Mononuclear cell (primary cell): ENCODE results near the gene TMEM250. TPM values are rescaled to one million over a fixed set of nuclear protein-coding genes. Genes with fewer than 3 reads are reported as not detected.

Experiments used
- H3K27me3 ChIP-seq: 2 replicates; pipeline ENCODE4 v1.6.0; 2011; ENCODE audit warnings: low read length, control low read depth; ENCODE audit not compliant: insufficient read depth
- H3K4me1 ChIP-seq: 2 replicates; pipeline ENCODE4 v1.5.1; 2011; ENCODE audit warnings: mild to moderate bottlenecking, low read length, control low read depth; ENCODE audit not compliant: insufficient read depth
- H3K4me3 ChIP-seq: 2 replicates; pipeline ENCODE4 v1.5.1; 2011; ENCODE audit warnings: mild to moderate bottlenecking, low read length, moderate library complexity
- H3K9me3 ChIP-seq: 2 replicates; pipeline ENCODE4 v1.5.1; 2011; ENCODE audit warnings: low read depth, mild to moderate bottlenecking, control low read depth, low read length
- total RNA-seq: library from RNA; depleted of rRNA; stranded (reverse); fragments of >200 nt; gene quantifications from one replicate; pipeline ENCODE4 v1.2.3, GENCODE V29; 2012

TMEM250 gene
- total RNA-seq, 1 donor: 5.6 TPM

- Histone ChIP-seq H3K27me3 (peaks cover 8% of the 10 kb centered on the region), H3K4me3 (no peak overlapping the region), H3K4me1 (peaks cover under 1% of the 10 kb centered on the region), H3K9me3 (no peaks in the 10 kb centered on the region)
These were observed 9.8 kb upstream of the TMEM250 start for GRCh38 chr9:136128436-136128835.

GRCh38 chr9:136127313-136127712 lies 8.6 kb upstream of the TMEM250 start:
- peaks cover 6% of the 10 kb centered on the region for H3K27me3 ChIP-seq

GRCh38 chr9:136124976-136125692 lies 6.5 kb upstream of the TMEM250 start:
- peaks cover 8% of the 10 kb centered on the region for H3K4me1 ChIP-seq
- H3K4me3 ChIP-seq: no peak overlapping the region
- H3K27me3 ChIP-seq: no peaks in the 10 kb centered on the region
- no peaks in the 10 kb centered on the region for H3K9me3 ChIP-seq

More at GRCh38 chr9:136127313-136127712, 8.6 kb upstream of the TMEM250 start:
- no peak overlapping the region for H3K4me3 ChIP-seq
- H3K9me3 ChIP-seq: no peaks in the 10 kb centered on the region
- peaks cover 8% of the 10 kb centered on the region for H3K4me1 ChIP-seq

- H3K9me3 ChIP-seq: no peaks in the 10 kb centered on the region
- H3K27me3 ChIP-seq: no peaks in the 10 kb centered on the region
- H3K4me3 ChIP-seq: no peak overlapping the region
- H3K4me1 ChIP-seq: peaks cover 20% of the 10 kb centered on the region
These were observed 4.0 kb upstream of the TMEM250 start for GRCh38 chr9:136122425-136123383.

- Histone ChIP-seq H3K4me1 (peaks cover 28% of the 10 kb centered on the region), H3K27me3 (no peaks in the 10 kb centered on the region), H3K4me3 (no peak overlapping the region), H3K9me3 (no peaks in the 10 kb centered on the region)
These were observed 3.1 kb upstream of the TMEM250 start for GRCh38 chr9:136121801-136122200.

DNA sequence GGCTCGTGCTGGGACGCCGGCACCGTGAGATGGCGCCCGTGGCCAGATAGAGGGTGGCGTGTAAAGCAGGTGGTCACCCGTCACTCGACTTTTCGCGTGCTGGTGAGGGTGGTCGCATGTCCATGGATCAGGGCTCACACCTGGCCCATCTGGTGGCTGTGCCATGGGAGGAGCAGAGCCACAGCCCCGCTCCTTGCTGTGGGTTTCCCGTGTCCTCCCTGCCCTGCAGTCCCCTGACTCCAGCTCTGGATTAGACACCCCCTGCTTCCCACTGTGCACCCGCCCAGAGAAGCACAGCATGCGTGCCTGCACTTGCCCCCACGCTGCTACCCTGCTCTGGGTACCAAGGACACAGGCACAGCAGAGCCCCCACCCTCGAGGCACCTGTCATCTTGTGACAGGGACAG lies 1.8 kb upstream of the TMEM250 start:
- H3K4me3 ChIP-seq: no peak overlapping the region
- no peaks in the 10 kb centered on the region for H3K9me3 ChIP-seq
- H3K27me3 ChIP-seq: no peaks in the 10 kb centered on the region
- H3K4me1 ChIP-seq: peaks cover 28% of the 10 kb centered on the region

- H3K4me3 ChIP-seq: no peak overlapping the region
- H3K4me1 ChIP-seq: peaks cover 28% of the 10 kb centered on the region
- H3K27me3 ChIP-seq: no peaks in the 10 kb centered on the region
- H3K9me3 ChIP-seq: no peaks in the 10 kb centered on the region
These were observed 1.3 kb upstream of the TMEM250 start for GRCh38 chr9:136119883-136120393.

GRCh38 chr9:136119061-136119882 lies 597 bp upstream of the TMEM250 start:
- no peaks in the 10 kb centered on the region for H3K9me3 ChIP-seq
- peaks cover 28% of the 10 kb centered on the region for H3K4me1 ChIP-seq
- no peaks in the 10 kb centered on the region for H3K27me3 ChIP-seq
- H3K4me3 ChIP-seq: peak overlapping the region; percentile 68

DNA sequence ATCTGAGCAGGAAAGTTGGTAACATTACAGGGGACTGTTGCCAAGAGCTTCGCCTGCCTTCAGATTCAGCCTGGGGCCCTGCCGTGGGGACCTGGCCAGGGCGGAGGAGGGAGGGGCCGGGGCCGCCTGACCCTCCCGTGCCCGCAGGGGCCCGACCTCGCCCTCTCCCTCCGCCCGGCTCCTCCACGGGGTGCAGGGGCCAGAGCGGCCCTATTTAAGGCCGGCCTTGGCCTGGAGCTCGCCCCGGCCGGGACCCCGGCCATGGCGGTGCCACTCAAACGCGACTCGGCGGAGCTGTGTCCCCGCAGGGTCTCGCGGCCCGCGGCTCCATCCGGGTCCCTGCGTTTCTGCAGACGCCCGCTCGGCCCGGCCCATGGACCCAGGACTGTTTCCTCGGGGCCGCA lies 757 bp downstream of the TMEM250 start:
- Histone ChIP-seq H3K4me1 (peaks cover 37% of the 10 kb centered on the region), H3K9me3 (no peaks in the 10 kb centered on the region), H3K27me3 (no peaks in the 10 kb centered on the region), H3K4me3 (peak overlapping the region; percentile 68)

DNA sequence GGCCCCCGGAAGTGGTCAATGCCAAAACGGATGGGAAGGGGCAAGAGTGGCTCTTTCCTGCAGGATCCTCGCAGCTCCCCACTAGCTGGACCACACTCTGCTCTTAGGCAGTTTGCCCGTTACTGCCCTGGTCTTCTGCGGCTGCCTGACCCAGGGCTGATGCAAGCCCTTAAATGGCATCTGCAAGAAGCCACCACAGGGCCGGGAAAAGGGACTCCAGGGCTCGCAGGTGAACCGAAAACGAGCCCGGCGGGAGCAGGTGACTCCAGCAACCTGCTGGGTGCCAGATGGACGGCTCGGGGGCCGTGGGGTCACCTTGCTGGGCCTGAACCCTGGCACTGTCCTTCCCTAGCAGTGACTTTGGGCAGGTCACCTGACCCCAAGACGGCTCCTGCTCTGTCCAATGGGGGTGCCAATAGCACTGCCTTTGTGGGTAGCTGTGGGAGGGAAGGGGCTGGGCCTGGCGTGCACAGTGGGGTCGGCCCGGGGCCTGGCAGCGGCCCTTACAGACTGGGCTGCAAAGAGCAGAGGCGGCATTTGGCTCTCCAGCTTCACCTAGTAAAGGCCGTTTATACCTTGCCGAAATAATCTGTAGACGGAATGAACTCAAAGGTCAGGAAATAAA lies 1.3 kb downstream of the TMEM250 start:
- peaks cover 37% of the 10 kb centered on the region for H3K4me1 ChIP-seq
- H3K9me3 ChIP-seq: no peaks in the 10 kb centered on the region
- H3K27me3 ChIP-seq: no peaks in the 10 kb centered on the region
- H3K4me3 ChIP-seq: peak overlapping the region; percentile 68

GRCh38 chr9:136116360-136117098 lies 2.1 kb downstream of the TMEM250 start:
- Histone ChIP-seq H3K4me1 (peaks cover 38% of the 10 kb centered on the region), H3K27me3 (no peaks in the 10 kb centered on the region), H3K9me3 (no peaks in the 10 kb centered on the region), H3K4me3 (no peak overlapping the region)

DNA sequence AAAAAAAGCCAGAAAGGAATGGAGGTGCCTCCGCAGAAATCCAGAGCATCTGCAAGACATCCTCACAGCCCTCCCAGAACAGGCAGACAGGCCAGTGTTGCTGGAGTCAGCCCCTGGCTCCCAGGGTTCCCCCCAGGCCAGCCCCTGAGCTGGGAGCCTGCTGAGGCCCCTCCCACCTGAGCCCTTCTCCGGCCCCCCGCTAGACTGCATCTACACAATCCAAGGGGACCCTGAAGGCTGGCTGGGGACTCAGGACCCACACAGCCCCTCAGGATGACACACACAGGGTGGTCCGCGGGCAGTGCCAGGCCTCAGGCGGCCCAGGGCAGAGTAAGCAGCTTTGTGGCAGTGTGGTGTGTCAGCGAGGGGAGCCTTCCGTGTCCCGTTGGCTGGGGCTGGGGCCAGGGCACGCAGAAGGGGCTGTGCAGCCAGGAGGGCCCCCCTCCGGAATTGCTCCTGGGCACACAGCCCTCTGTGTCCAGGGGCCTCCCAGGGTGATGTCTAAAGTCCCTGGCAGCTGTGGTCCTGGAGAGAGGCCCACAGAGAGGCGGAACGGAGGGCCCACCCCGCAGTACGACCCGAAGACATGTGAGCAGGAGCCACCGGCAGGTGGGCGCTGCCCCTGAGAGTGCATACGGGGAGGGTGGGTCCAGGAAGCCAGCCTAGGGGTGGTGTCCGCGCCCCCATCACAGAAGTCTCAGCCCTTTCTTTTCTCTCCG lies 2.9 kb downstream of the TMEM250 start:
- Histone ChIP-seq H3K4me1 (peaks cover 43% of the 10 kb centered on the region), H3K4me3 (no peak overlapping the region), H3K27me3 (no peaks in the 10 kb centered on the region), H3K9me3 (no peaks in the 10 kb centered on the region)

- no peaks in the 10 kb centered on the region for H3K9me3 ChIP-seq
- H3K27me3 ChIP-seq: no peaks in the 10 kb centered on the region
- H3K4me1 ChIP-seq: peaks cover 49% of the 10 kb centered on the region
- no peak overlapping the region for H3K4me3 ChIP-seq
These were observed 3.5 kb downstream of the TMEM250 start for GRCh38 chr9:136115206-136115605.
